Vagina (tissue), 2 donors: ENCODE results near the gene ANKS1A.

Source experiments
- POLR2A ChIP-seq, 2 donors: fragments of 450-650 bp; IDR thresholded peaks; one replicate each; pipeline ENCODE4 v1.6.1; 2017; ENCODE audit warnings: antibody characterized with exemption in 2 of 2, mild to moderate bottlenecking in 2 of 2, moderate library complexity in 2 of 2
- TF ChIP-seq, protein P1 (sequence below), 3 experiments: fragments of 450-650 bp in 2 of 3; fragments of 200-600 bp in 1 of 3; sonication (generic) in 1 of 3; IDR thresholded peaks; one replicate each; pipeline ENCODE4 v1.5.1; 2017 to 2019; ENCODE audit warnings: antibody characterized with exemption in 3 of 3, mild to moderate bottlenecking in 2 of 3, moderate library complexity in 2 of 3

- TF ChIP-seq, protein P1, sequence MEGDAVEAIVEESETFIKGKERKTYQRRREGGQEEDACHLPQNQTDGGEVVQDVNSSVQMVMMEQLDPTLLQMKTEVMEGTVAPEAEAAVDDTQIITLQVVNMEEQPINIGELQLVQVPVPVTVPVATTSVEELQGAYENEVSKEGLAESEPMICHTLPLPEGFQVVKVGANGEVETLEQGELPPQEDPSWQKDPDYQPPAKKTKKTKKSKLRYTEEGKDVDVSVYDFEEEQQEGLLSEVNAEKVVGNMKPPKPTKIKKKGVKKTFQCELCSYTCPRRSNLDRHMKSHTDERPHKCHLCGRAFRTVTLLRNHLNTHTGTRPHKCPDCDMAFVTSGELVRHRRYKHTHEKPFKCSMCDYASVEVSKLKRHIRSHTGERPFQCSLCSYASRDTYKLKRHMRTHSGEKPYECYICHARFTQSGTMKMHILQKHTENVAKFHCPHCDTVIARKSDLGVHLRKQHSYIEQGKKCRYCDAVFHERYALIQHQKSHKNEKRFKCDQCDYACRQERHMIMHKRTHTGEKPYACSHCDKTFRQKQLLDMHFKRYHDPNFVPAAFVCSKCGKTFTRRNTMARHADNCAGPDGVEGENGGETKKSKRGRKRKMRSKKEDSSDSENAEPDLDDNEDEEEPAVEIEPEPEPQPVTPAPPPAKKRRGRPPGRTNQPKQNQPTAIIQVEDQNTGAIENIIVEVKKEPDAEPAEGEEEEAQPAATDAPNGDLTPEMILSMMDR (IDR thresholded peaks at IDR 0.05) = no peak
- no peak for TF ChIP-seq POLR2A (IDR thresholded peaks at IDR 0.05)
Measured at GRCh38 chr6:34894693-34895092, 5.6 kb downstream of the ANKS1A start.
